BJ (cell line): ENCODE data around the gene STARD10. TPM values are rescaled to one million over a fixed set of nuclear protein-coding genes. Genes with fewer than 3 reads are reported as not detected.

Source experiments
- CTCF ChIA-PET: fragments of 350-600 bp; formaldehyde crosslinking; extraction: SDS; loops from one replicate; lab custom pipeline; 2021; ENCODE audit warnings: antibody characterized with exemption, inconsistent platforms; lab: Yijun Ruan, JAX
- POLR2A ChIA-PET: fragments of 300-600 bp; sonication (Branson Sonifier 250); formaldehyde crosslinking; extraction: SDS; loops from one replicate; lab custom pipeline; 2021; ENCODE audit warnings: antibody characterized with exemption; lab: Charles Lee
- DNase-seq: peaks from one replicate; pipeline ENCODE4 v3.0.0-alpha.2; 2011; ENCODE audit warnings: low read depth
- H3K27me3 ChIP-seq: 2 replicates; pipeline ENCODE4 v1.6.0; 2011; ENCODE audit warnings: low read length; ENCODE audit not compliant: control insufficient read depth, insufficient read depth
- H3K36me3 ChIP-seq: 2 replicates; pipeline ENCODE4 v1.5.1; 2011; ENCODE audit warnings: low read length; ENCODE audit not compliant: control insufficient read depth, insufficient read depth
- H3K4me3 ChIP-seq: 2 replicates; pipeline ENCODE4 v1.5.1; 2011; ENCODE audit warnings: low read depth, mild to moderate bottlenecking, control low read depth, low read length
- polyA plus RNA-seq: library from polyadenylated mRNA; depleted of rRNA; stranded (reverse); fragments of >200 nt; gene quantifications from 2 replicates; pipeline ENCODE4 v1.2.3, GENCODE V29; 2011
- TF ChIP-seq, protein P1 (sequence below): IDR thresholded peaks from 2 replicates; pipeline ENCODE4 v1.5.1; 2011; ENCODE audit warnings: low read depth, mild to moderate bottlenecking, control low read depth, inconsistent platforms, low read length, moderate library complexity; ENCODE audit not compliant: insufficient read depth

Gene STARD10
- polyA plus RNA-seq, 1 experiment, result 37.1 TPM

DNA sequence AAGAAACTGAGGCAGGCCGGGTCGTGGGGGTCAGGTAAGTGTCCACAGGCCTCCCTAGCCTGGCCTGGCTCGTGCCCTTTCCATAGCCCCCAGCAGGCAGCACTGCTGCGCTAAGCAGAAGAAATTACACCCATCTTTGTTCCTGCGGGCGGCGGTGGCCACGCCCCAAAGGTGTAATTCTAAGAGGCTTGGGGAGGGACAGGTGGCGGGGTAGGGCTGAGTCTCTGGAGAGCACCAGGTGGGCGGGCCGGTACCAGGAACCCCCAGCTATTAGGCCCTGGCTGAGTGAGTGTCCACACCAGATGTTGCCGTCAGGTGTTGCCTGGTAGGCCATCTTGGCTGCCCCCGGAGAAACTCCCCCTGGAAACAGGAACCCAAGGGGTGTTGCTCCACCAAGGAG, 29.3 kb downstream of the STARD10 start:
- no peaks in the 10 kb centered on the region for H3K36me3 ChIP-seq
- POLR2A ChIA-PET, result no interaction called here
- H3K27me3 ChIP-seq, result no peaks in the 10 kb centered on the region; the same call in 1 of the 2 replicates
- CTCF ChIA-PET, result no interaction called here
- DNase-seq, result no peak
- H3K4me3 ChIP-seq, result no peak overlapping the region
- TF ChIP-seq, protein P1, sequence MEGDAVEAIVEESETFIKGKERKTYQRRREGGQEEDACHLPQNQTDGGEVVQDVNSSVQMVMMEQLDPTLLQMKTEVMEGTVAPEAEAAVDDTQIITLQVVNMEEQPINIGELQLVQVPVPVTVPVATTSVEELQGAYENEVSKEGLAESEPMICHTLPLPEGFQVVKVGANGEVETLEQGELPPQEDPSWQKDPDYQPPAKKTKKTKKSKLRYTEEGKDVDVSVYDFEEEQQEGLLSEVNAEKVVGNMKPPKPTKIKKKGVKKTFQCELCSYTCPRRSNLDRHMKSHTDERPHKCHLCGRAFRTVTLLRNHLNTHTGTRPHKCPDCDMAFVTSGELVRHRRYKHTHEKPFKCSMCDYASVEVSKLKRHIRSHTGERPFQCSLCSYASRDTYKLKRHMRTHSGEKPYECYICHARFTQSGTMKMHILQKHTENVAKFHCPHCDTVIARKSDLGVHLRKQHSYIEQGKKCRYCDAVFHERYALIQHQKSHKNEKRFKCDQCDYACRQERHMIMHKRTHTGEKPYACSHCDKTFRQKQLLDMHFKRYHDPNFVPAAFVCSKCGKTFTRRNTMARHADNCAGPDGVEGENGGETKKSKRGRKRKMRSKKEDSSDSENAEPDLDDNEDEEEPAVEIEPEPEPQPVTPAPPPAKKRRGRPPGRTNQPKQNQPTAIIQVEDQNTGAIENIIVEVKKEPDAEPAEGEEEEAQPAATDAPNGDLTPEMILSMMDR, result no peak

DNA sequence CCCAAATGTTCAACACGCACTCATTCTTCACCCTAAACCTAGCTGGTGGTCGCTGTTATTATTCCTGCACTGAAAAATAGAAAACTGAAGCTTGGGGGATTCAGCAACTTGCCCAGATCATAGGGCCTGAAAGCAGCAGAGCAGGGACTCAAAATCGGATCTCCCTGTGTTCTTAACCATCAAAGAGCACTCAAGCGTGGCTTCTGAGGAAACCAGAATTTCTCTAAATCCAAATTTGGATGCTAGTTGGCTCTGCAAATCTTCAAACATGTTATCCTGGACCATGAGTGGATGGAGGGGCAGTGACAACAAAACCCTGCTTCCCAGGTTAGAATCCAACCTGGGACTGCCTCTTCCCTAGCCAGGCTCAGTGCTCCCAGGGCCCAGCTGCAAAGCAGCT, 30.0 kb downstream of the STARD10 start:
- TF ChIP-seq, protein P1, result no peak
- Histone ChIP-seq H3K4me3 (no peak overlapping the region), H3K36me3 (no peaks in the 10 kb centered on the region), H3K27me3 (no peaks in the 10 kb centered on the region; the same call in 1 of the 2 replicates)
- ChIA-PET POLR2A (no interaction called here), CTCF (no interaction called here)
- DNase-seq, result no peak

DNA sequence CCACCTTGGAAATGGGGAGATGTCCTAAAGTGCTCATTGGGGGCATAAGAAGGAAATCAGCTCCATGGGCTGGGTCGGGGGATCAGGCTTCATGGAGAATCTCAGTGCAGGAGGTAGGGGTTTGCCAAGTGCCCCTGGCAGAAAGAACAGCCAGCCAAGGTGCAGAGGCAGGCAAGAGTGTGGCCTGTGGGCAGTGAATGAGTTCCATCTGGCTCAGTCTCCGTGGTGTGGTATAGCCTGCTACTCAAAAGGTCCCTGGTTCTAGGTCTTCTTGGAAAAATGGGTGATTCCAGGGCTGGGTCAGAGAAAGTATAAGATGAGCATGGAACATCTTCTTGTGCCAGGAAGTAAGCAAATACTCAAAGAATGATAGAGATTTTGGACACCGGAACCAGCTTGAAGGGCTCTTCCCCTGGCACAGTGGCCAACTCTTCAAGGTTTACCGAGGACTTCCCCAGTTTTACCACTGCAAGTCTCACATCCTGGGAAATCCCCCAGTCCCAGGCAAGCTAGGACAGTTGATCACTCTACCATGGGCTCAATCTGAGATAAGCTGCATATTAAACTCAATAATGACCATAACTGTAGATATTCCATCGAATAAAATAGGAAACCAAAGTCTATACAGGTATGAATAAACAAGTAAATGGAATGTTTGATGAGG, 31.1 kb downstream of the STARD10 start:
- TF ChIP-seq, protein P1, result no peak
- POLR2A ChIA-PET, result no interaction called here
- DNase-seq, result no peak
- CTCF ChIA-PET, result interaction anchor here (1.2 kb wide), 1 partner anchor 31 kb away, joined by 3 read pairs; the partner anchor contains the start of gene STARD10
- no peak overlapping the region for H3K4me3 ChIP-seq
- no peaks in the 10 kb centered on the region; the same call in 1 of the 2 replicates for H3K27me3 ChIP-seq
- H3K36me3 ChIP-seq, result no peaks in the 10 kb centered on the region

DNA sequence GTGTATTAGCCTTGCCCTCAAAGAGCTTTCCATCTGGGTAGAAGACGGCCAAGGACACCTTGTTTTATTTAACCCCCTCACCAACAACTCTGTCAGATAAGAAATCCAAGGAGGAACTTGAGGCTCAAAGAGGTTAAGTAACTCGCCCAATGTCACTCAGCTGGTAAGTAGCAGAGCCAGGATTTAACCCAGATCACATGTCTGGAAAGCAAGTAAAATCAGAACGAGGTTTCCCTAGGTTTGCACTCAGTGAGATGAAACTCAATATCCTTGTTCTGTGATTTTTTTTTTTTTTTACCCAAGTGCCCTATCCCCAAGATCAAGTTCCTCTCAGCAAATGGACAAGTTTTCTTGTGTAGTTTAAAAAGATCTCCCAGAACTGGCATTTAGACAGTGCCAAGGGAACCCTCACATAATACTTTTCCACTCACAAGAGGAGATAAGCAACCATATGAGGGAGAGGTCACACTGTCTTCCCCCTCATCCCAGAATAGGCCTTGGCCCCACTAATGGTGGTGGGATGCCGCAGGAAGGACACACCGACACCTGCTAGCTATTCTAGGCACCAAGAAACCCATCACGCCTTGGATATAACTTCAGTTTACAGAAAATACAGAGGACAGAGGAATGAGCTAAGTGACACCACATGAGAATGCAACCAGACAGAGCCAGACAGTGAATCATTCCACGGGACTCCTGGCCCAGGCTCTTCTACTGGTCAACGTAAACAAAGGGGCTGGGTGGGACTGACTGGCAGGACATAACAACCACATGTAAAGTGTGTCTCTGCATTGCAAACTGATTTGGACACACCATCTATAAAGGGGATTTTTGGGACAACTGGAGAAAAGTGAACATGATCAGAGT, 33.1 kb downstream of the STARD10 start:
- H3K36me3 ChIP-seq, result no peaks in the 10 kb centered on the region
- no peak for DNase-seq
- CTCF ChIA-PET, result interaction anchor here (1.7 kb wide), 1 partner anchor 10 kb away, joined by 3 read pairs; no protein-coding TSS in a partner anchor
- H3K4me3 ChIP-seq, result no peak overlapping the region
- POLR2A ChIA-PET, result no interaction called here
- TF ChIP-seq, protein P1, result no peak
- H3K27me3 ChIP-seq, result no peaks in the 10 kb centered on the region; the same call in 1 of the 2 replicates

DNA sequence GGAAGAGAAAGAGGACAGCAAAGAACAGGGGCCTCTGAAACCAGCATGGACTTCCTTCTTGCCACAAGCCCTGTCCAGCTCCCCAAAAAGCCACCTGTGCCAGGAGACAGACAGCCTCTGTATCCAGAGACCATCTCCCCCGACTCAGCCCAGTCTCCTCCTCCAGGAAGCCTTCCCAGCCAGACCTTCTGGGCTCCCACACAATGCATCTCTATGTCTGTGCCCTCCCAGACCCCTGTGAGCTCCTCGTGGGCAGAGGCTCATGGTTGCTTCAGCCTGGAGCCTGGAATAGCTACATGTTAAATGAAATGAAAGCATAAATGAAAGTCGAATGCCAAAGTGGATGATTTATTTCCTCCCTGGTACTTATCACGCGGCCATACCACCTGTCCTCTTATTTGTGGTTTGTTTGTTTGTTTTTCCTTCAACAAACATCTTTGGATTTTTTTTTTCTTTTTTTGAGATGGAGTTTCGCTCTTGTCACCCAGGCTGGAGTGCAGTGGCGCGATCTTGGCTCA, 34.3 kb downstream of the STARD10 start:
- H3K4me3 ChIP-seq, result no peak overlapping the region
- H3K27me3 ChIP-seq, result no peaks in the 10 kb centered on the region; the same call in 1 of the 2 replicates
- ChIA-PET CTCF (interaction anchor here (1.1 kb wide), 1 partner anchor 34 kb away, joined by 3 read pairs; no protein-coding TSS in a partner anchor), POLR2A (no interaction called here)
- H3K36me3 ChIP-seq, result no peaks in the 10 kb centered on the region
- no peak for DNase-seq
- TF ChIP-seq, protein P1, result no peak
